Measurements from ENCODE around the gene KRT78.
"Not testable (repeated sequence)": the region's sequence is repeated elsewhere in the genome, so short reads cannot be mapped to it uniquely, and the experiment has no call there.

The KRT78 gene, protein sequence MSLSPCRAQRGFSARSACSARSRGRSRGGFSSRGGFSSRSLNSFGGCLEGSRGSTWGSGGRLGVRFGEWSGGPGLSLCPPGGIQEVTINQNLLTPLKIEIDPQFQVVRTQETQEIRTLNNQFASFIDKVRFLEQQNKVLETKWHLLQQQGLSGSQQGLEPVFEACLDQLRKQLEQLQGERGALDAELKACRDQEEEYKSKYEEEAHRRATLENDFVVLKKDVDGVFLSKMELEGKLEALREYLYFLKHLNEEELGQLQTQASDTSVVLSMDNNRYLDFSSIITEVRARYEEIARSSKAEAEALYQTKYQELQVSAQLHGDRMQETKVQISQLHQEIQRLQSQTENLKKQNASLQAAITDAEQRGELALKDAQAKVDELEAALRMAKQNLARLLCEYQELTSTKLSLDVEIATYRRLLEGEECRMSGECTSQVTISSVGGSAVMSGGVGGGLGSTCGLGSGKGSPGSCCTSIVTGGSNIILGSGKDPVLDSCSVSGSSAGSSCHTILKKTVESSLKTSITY

DNA sequence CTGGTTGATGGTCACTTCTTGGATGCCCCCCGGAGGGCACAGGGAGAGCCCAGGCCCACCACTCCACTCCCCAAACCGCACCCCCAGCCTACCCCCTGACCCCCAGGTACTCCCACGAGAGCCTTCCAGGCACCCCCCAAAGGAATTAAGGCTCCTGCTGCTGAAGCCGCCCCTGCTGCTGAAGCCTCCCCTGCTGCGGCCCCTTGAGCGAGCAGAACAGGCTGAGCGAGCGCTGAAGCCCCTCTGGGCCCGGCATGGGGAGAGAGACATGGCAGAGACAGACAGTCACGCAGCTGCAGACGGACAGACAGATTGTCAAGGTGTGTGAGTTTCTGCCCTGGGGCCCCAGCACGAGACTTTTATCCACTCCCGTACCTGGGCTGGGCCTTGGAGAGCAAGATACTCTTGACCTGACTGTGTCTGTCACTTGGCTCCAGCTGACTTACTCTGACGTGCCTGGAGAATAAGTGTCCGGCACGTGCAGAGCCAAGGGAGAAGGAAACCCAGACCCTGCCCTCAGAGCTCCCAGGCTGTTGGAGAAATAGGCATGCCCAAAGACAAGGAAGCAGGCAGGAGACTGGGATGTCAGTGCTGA is at the start of gene KRT78:
KRT78 (minus strand) TSS at position 334 of the 595 bp plus-strand sequence; CDS start at position 270, 64 bp downstream.
- FAIRE-seq, result no peak

DNA sequence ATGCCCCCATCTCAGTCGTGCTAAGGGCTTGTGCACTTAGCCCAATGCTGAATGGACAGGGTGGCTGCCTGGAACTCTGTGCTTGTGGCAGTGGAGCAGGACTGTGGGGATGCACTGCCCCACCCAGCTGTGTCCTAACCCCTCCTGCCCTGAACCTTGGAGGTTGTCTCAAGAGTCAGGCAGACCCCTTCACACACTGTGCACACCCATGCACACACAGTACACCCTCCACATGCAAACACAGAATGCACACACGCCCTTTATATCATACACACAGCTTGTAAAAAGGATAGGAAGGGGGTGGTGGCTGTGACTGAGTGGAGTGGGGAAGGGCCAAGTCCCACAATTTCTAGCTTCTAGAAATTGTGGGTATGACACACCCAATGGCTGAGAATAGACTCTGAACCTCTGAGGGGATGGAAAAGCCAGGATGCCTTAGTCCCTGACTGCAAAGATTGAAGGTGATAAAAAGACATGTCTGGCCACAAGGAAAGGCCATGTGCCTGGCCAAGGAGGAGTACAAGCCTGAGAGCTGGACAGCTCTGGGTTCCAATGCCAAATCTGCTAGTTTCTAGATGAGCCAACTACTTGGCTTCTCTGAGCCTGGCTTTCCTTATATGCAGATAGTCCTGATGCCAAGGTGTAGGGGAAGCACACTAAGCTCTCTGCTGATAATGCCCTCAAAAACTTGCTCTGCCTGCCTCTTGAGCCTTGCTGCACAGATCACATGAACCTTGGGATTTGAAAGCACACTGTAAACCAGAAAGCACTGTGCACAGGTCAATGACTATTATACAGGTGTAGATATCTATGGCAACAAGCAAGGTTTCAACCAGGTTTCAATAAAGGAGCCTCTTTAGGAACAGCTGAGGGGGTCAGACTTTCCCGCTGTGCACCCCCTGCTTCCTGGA is 47.7 kb upstream of the KRT78 start:
- FAIRE-seq, result peak; percentile 92

DNA sequence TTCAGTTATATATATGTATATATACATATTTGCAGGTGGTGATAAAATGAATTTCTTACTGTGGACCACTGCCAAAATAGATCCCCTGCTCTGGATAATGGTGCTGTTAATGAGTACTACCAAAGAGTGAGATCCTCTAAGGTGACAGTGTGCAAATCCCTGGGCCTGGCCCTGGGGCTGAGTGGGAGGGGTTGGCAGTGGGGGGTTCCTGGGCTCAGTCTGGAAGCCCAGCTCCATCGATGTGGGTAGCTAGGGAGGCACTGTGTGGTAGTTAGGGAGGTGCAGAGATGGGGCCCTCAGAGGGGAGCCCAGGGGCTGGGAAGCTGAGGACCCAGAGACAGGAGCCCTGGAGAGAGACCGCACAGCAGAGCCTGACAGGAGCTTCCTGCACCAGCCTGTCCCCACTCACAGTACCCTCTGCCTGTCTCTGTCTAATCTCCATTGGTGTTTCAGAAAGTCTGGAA is 47.0 kb upstream of the KRT78 start:
- FAIRE-seq, result no peak

DNA sequence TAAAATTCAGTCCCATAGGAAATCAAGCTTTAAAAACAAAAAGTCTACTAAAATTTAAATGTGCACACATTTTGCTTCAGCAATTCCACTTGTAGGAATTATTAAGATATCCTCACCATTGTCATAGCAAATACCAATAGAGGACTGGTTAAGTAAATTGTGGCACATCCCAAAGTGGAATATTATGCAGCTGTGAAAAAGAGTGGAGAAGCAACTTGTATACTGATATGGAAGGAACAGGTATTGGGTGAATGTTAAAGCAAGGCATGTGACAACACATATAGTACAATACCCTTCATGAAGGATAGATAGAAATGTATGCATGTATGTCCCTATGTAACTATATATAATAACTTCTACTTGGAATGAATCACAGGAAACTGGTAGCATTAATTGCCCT is 44.2 kb upstream of the KRT78 start:
- no peak for FAIRE-seq

DNA sequence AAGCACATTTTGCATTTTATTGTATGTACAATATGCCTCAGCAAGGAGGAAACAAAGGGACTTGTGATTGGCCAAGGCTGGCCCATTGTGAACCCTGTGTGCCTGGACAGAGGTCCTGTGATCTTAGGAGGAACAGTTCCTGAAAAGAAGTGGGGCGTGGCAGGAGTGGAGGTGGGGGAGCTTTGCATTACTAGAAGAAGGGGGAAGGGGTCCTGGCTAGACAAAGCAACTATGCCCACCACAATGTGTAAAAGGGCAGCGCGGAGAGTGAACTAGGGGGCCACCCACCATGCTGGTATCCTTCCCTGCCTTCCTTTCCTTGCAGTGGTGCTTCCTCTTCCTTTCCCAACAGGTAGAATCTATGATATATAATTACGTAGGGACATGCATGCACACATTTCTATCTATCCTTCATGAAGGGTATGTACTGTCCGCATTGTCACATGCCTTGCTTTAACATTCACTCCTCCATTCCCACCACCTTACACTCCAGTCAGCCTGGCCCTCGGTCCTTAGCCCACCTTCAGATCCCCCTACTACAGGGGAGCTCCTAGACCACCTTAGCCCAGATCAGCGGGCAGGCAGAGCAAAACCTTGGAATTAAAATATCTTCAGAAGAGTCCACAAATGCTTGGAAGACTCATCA is 43.5 kb upstream of the KRT78 start:
- no peak for FAIRE-seq

DNA sequence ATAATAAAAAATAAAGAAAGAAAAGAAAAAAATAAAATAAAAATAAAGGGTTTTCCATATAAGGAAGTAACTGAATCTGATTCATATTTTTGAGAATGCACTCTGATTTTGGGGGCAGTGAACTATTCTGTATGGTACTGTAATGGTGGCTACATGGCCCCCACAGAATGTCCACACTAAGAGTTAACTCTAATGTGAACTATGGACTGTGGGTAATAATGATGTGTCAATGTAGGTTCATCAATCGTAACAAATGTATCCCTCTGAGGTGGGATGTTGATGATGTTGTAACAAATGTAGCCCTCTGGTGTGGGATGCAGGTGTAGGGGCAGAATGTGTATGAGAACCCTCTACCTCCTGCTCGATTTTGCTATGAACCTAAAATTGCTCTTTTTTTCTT is 42.2 kb upstream of the KRT78 start:
- no peak for FAIRE-seq

DNA sequence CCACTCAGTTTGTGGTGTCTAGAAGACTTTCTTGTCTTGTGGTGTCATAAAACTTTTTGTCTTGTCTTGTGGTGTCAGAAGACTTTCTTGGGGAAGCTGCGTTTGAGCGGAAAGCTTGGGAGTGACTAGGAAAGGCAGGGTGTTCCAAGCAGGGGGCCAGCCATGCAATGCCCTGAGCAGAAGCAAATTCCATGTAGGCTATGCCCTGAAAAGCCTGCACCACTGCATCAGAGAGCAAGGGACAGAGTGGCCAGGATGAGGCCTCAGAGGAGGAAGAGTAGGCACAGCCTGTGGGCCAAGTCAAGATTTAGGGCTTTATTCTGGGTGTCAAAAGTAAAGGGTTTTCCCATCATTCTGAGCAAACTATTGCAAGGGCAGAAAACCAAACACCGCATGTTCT is 41.6 kb upstream of the KRT78 start:
- no peak for FAIRE-seq

DNA sequence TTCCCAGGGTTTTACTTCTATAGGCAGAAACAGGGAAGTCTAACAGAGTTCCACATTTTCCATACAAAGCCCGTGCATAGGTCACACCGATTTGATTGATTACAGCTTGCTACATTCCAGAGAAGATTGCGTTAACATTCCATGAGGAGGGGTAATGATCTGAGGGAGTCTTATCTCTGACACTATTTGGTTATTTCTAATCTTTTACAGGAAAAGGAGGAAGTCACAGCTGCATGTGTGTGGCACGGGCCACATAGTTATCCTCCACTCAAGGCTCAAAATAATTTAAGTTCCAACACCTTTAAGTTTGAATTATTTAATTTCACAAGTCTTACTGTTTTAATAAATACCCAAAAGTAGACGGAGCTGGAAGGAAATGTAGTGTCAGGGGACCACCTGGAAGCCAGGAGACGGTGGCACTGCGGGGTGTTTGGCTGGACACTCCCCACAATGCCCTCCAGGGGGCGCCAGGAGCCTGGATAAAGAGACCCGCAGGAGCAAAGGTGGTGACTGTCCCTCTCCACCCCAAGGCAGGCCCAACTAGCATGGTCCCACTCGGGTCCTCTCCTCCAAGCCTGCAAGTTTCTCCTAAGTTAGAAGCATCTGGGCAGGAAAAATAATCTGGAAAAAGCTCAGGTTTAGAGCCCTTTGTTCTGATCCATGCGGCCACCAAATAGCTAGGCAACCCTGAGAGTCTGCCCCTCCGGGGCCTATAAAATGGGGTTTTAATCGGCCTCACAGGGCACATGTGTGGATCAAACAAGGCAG is 35.9 kb upstream of the KRT78 start:
- FAIRE-seq, result peak; percentile 84

DNA sequence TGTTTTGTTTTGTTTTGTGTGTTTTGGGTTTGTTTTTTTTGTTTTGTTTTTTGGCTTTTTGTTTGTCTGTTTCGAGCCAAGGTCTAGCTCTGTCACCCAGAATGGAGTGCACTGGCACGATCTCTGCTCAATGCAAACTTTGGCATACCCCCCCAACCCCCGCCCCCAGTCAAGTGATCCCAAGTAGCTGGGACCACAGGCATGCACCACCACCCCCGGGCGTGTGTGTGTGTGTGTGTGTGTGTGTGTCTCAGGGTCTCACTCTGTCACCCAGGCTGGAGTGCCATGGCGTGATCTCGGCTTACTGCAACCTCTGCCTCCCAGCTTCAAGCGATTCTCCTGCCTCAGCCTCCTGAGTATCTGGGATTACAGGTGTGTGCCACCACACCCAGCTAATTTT is 31.7 kb upstream of the KRT78 start:
- FAIRE-seq, result not testable (repeated sequence)

DNA sequence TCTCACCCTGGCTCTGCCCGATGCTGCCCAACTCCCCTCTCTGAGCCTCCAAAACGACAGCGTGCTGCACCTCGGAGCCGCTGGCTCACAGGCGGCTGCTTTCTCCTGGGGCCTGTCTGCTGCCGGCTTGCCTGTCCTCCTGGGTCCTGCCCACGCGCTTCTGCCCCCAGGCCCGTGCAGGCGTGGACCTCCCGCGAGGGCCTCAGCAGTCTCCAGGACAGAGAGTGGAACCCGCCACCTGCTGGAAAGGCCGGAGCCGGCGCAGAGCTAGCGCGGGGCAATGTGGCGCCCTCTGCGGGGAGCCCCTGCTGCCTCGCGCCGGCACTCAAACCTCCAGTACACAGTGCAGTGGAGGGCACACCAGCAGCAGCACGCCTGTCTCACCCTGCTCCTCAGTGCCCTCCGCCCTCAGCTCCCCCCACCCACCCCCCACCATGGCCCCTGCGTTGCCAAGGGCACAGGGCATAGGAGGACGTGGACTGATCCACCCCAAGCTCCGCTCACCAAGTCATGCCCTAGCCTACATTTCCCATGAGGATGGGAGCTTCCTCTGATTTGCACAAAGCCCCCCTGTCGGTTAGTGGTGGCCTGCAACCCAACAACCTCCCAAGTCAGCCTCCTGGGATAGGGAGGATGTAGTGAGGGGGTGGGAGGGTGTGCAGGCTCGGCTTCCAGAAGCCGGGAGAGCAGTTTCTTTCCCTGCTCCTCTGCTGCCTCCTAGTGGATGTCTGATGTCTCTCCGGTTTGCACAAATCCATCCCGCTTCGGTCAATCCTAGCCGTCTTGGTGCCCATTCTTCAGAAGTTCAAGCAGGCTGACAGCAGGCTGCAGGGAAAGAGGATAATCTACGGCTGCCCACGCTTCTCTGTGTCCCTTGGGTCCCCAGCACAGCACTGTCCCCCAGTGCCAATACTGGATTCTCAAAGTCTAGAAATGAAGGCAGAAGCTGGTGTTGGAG is 30.9 kb upstream of the KRT78 start:
- FAIRE-seq, result peak; percentile 86

DNA sequence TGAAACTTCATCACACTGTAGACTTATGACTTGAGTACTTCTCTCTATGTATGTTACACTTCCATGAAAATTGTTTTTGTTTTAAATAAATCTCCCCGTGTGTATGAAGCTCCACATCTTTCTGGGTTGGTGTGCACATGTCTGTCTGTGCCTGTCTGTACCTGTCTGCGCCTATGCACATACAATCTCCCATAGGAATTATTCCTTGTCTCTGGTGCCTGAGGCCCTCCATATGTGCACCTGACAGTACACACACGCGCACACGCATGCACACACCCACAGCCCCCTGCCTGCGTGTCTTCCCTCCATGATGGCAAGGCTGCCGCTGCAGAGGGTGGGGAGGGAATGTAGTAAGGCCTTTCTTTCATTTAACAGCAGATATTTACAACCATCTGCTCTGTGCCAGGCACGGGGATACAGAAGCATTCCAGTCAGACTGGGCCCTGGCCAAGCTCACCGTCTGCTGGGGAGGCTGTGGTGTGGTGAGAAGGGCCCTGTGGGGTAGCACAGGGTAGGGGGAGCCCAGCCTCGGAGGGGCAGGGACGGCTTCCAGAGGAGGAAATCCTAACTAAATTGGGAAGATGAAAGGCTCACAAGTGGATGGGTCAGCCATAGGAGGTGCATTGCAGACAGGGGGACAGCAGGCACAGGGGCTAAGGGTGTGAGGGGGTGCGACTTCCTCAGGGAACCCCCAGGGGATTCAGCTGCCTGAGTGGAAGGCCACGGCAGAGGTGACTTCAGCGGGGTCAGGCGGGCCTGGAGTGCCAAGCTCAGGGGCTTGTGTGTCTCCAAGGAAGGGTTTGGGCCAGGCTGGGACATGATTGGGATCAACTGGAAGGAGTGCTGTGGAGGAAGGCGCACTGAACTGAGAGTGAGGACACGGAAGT is 30.0 kb upstream of the KRT78 start:
- FAIRE-seq, result no peak

DNA sequence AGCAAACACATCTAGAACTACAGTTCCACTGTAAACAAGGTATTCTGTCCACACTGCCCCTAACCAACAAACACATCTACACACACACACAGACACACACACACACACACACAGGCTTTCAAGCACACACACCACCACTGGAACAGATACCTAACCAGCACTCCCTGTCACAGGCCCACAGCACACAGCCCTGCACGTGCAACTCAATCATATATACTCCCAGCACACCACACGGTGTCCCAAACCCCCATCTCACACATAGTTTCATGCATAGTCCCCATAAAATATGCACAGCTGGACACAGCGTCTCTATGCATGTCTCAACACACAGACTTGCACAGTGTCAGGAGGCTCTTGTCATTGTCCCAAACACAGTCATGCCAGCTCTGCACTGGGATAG is 28.4 kb upstream of the KRT78 start:
- FAIRE-seq, result no peak

DNA sequence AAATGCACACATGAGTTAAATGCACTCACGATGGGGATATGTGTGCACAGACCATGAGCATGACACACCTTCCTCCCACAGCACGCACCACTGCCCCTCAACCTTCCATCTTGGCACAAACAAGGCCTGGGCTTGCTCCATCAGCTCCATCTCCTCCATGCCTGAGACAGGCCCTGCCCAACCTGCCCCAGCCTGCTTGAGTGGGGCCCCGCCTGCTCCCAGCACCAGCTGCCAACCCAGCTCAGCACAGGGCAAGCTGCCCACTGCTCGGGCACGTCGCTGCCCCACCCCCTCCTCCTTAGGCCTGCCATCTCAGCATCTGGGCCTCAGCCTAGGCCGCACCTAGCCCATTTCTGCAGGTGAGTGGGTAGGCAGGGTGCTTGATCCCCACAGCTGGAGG is 27.6 kb upstream of the KRT78 start:
- FAIRE-seq, result no peak

DNA sequence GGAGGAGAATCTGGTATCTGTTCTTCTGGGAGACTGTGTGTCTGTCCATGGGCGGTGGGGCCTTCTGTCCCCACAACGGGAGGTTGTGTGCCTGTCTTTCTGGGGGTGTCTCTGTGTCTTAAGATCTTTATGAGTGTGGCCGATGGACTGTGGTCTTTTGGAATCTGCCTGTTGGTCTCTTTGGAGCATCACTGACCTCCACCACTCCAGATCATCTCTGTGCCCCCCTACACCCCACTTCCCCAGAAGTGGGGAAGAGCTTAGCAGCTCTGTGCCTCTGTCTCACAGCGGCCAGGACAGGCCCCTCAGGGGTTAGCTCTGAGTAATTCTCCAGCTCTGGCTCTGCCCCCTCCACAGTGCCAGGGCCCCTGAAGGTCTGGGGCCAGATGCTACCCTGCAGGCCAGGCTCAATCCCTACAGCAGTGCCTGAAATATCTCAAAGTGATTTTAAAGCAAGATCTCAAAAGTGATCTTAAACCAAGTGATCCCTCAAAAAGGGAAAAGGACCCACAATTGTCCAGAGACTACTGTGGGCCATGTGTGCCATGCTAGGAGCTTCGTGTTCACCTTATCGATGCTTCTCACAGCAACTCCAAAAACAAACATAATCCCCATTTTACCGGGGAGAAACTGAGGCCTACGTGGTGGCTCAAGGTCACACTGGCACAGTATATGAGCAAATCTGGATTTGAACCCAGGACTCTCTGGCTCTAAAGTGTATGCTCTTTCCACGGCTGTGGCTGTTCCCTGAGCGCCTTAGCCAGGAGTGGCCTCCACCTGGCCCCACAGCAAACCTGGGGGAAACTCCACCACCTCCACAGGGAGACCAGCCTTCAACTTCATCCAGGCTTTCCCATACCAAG is 26.0 kb upstream of the KRT78 start:
- FAIRE-seq, result no peak

DNA sequence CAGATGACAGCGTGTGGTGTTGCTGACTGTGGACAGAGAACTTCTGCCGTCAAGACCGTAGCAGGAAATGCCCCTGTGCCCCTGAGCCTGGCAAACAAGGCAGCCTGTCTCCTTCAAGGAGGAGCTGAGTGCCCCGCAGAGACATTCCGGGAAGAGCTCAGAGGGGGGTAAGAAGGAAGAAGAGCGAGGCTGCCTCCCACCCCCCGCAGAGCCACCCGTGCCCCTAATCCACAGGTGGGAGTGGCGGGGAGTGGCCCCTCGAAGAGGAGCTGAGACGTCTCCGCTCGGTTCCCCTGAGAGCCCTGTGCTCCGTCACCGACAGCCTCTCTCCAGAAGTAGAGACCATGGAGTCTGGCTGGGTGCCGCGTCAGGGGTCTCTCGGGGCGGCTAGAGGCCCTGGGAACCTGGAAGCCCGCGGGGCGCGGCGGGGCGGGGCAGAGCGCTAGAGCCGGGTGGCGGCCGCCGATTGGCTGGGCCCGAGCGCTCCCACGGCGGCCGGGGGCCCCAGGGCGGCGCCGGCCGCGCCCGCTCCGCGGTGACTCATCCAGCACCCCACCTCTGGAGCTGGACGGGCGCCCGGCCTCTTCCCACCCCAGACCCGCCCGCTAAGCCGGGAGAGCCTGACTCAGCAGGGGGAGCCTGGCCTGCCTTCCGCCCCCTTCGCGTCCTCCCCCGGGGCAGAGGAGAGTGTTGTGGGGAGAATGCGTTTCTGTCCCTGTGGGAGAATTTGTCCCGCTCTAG is 25.2 kb upstream of the KRT78 start:
- no peak for FAIRE-seq

DNA sequence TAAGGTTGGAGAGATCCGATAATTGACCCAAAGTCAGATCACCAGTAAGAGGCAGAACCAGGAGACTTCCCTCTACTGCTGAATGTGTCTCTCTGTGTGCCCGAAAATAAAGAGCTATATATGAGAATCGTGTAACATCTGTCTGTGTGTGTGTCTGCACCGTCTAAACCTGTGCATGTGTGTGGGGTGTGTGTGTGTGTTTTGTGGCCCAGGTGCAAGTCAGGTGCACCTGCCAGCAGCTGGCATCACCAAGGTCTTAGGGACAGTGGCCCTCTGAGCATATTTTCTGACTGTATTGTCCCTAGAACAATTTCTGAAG is 24.7 kb upstream of the KRT78 start:
- FAIRE-seq, result no peak

DNA sequence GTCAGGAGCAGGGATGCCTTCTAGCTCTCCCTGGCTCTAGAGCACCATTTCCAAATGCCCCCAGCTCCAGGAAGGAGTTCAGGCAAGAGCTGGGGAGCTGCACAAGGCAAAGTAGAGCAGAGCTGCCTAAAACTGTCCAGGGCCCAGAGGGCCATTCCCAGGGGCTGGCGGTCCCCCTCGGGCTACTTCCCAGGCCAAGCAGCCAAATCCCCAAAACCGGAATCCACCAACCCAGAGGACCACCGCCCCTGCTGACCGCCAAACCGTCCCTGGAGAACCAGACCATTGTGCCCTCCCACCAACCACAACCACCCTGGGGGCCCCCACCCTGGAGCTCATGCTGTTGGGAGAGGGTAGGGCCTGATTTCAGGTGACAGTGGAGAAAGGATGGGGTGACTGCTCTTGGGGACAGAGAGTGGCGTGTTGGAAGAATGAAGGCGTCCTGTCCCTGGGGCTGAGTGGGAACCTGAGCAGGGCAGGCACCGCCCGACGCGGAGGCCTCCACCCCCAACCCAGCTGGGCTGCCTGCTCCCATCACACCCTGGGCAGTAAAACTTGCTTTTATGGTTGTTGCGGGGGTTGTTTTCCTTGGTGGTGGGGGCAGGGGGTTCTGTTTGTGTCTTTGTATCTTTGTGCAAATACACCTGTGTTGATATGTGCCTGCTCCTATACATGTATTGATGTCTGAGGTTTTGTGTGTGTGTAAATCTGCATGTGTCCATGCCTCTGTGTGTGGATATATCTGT is 24.0 kb upstream of the KRT78 start:
- FAIRE-seq, result no peak
